Omental fat pad (tissue), 4 donors: ENCODE data around the gene ANKS6. TPM values are rescaled to one million over a fixed set of nuclear protein-coding genes. Genes with fewer than 3 reads are reported as not detected.
A peak's percentile ranks its signal among the peaks of the same experiment; 100 is the strongest.

ENCODE experiments used
- ATAC-seq: fragments of 150-250 bp; one replicate; pipeline ENCODE4 v1.9.1; 2016; ENCODE audit warnings: mild to moderate bottlenecking, moderate library complexity; ENCODE audit not compliant: low FRiP score
- DNase-seq: peaks from one replicate; pipeline ENCODE4 v3.0.0-alpha.2; 2019; ENCODE audit warnings: low spot score
- CTCF ChIP-seq, 3 donors: fragments of 450-650 bp; IDR thresholded peaks; one replicate each; pipeline ENCODE4 v1.5.1; 2016 to 2017; ENCODE audit warnings: antibody characterized with exemption in 3 of 3, mild to moderate bottlenecking in 3 of 3, moderate library complexity in 2 of 3
- total RNA-seq, 4 donors: library from RNA; depleted of rRNA; stranded (reverse); fragments of >200 nt; gene quantifications; one replicate each; pipeline ENCODE4 v1.1.0, GENCODE V29; 2016

Gene ANKS6
- total RNA-seq, 4 donors from 2014 or later: 14.7 to 24.7 (median 20.4) TPM

- no peak for TF ChIP-seq CTCF (IDR thresholded peaks at IDR 0.05)
- no peak for ATAC-seq
- DNase-seq: no peak
These were observed 12.1 kb upstream of the ANKS6 start for GRCh38 chr9:98808411-98808815.

GRCh38 chr9:98807814-98808195 is 11.4 kb upstream of the ANKS6 start:
- ATAC-seq: no peak
- DNase-seq: no peak
- no peak for TF ChIP-seq CTCF (IDR thresholded peaks at IDR 0.05)

- ATAC-seq (peak; percentile 19), DNase-seq (no peak)
- no peak for TF ChIP-seq CTCF (IDR thresholded peaks at IDR 0.05)
These were observed 10.9 kb upstream of the ANKS6 start, which contains the start of gene GALNT12 for GRCh38 chr9:98807070-98807813. Gene GALNT12, plus strand, starts transcription at chr9:98807670. Its CDS starts 29 bp downstream, at chr9:98807699.

- TF ChIP-seq CTCF (IDR thresholded peaks at IDR 0.05): no peak
- DNase-seq (no peak), ATAC-seq (no peak)
These were observed 10.2 kb upstream of the ANKS6 start for GRCh38 chr9:98806394-98807035.

GRCh38 chr9:98805506-98806272 is 9.3 kb upstream of the ANKS6 start:
- DNase-seq (no peak), ATAC-seq (peak; percentile 90)
- TF ChIP-seq CTCF (IDR thresholded peaks at IDR 0.05): no peak

- DNase-seq (no peak), ATAC-seq (no peak)
- no peak for TF ChIP-seq CTCF (IDR thresholded peaks at IDR 0.05)
These were observed 7.7 kb upstream of the ANKS6 start for GRCh38 chr9:98804083-98804482.
